Measurements from ENCODE around the gene PTPN6. TPM values are rescaled to one million over a fixed set of nuclear protein-coding genes. Genes with fewer than 3 reads are reported as not detected.

The PTPN6 gene
- polyA plus RNA-seq, 3 donors from 2014 or later = 231 to 513 (median 294) TPM

Other genes starting within 250 kb of the PTPN6 start
- gene COPS7A, start 227.3 kb upstream of the PTPN6 start, polyA plus RNA-seq = 10 to 100 TPM; 34.1 to 62.1 (median 45.6) TPM
- 100 to 1,000 TPM; 102 to 165 (median 155) TPM for gene MLF2, start 198.2 kb upstream of the PTPN6 start, polyA plus RNA-seq
- 1 to 10 TPM in 2 of 3 donors, under 1 TPM in 1; 0.40 to 8.0 (median 4.9) TPM for gene PTMS, start 185.0 kb upstream of the PTPN6 start, polyA plus RNA-seq
- 1 to 10 TPM; 1.3 to 8.3 (median 1.6) TPM for gene LAG3, start 178.8 kb upstream of the PTPN6 start, polyA plus RNA-seq
- gene CD4, start 161.8 kb upstream of the PTPN6 start, polyA plus RNA-seq = 10 to 100 TPM in 1 of 3 donors, 1 to 10 TPM in 2; 2.0 to 11.7 (median 6.6) TPM
- not detected for gene GPR162, start 129.5 kb upstream of the PTPN6 start, polyA plus RNA-seq
- gene P3H3, start 122.9 kb upstream of the PTPN6 start, polyA plus RNA-seq = not detected
- not detected for gene GNB3, start 110.4 kb upstream of the PTPN6 start, polyA plus RNA-seq
- 1 to 10 TPM in 1 of 3 donors, under 1 TPM in 1, not detected in 1; 0.99 to 1.5 TPM for gene CDCA3, start 100.1 kb upstream of the PTPN6 start, polyA plus RNA-seq
- 10 to 100 TPM; 41.3 to 54.0 (median 52.0) TPM for gene USP5, start 99.2 kb upstream of the PTPN6 start, polyA plus RNA-seq
- gene TPI1, start 83.8 kb upstream of the PTPN6 start, polyA plus RNA-seq = 1,000 to 10,000 TPM in 1 of 3 donors, 100 to 1,000 TPM in 2; 801 to 1,209 (median 811) TPM
- gene SPSB2, start 78.1 kb upstream of the PTPN6 start, polyA plus RNA-seq = 10 to 100 TPM; 11.2 to 17.0 (median 11.4) TPM
- gene LRRC23, start 46.5 kb upstream of the PTPN6 start, polyA plus RNA-seq = 1 to 10 TPM; 2.3 to 4.4 (median 2.4) TPM
- gene ENO2, start 36.8 kb upstream of the PTPN6 start, polyA plus RNA-seq = 1 to 10 TPM; 2.0 to 6.5 (median 3.8) TPM
- gene ATN1, start 23.4 kb upstream of the PTPN6 start, polyA plus RNA-seq = 1 to 10 TPM in 2 of 3 donors, not detected in 1; 1.0 to 2.1 TPM
- not detected for gene RNU7-1, start 7.5 kb upstream of the PTPN6 start, polyA plus RNA-seq
- 100 to 1,000 TPM in 2 of 3 donors, 10 to 100 TPM in 1; 83.7 to 315 (median 170) TPM for gene C12orf57, start 7.3 kb upstream of the PTPN6 start, polyA plus RNA-seq
- 100 to 1,000 TPM; 121 to 141 (median 136) TPM for gene PHB2, start 19.3 kb downstream of the PTPN6 start, polyA plus RNA-seq
- 10 to 100 TPM; 46.2 to 83.8 (median 65.5) TPM for gene EMG1, start 19.6 kb downstream of the PTPN6 start, polyA plus RNA-seq
- 10 to 100 TPM; 18.4 to 39.2 (median 34.8) TPM for gene LPCAT3, start 67.1 kb downstream of the PTPN6 start, polyA plus RNA-seq
- gene C1S, start 109.4 kb downstream of the PTPN6 start, polyA plus RNA-seq = not detected
- gene C1R, start 141.1 kb downstream of the PTPN6 start, polyA plus RNA-seq = 1 to 10 TPM in 1 of 3 donors, under 1 TPM in 1, not detected in 1; 0.98 to 3.9 TPM
- gene C1RL, start 157.9 kb downstream of the PTPN6 start, polyA plus RNA-seq = 10 to 100 TPM in 1 of 3 donors, 1 to 10 TPM in 1, under 1 TPM in 1; 0.75 to 10.5 (median 8.5) TPM
- gene RBP5, start 177.5 kb downstream of the PTPN6 start, polyA plus RNA-seq = not detected
- 10 to 100 TPM in 2 of 3 donors, 1 to 10 TPM in 1; 7.6 to 18.9 (median 13.8) TPM for gene CLSTN3, start 179.0 kb downstream of the PTPN6 start, polyA plus RNA-seq
- 10 to 100 TPM; 11.9 to 22.6 (median 17.1) TPM for gene PEX5, start 238.3 kb downstream of the PTPN6 start, polyA plus RNA-seq